Aorta (tissue), 5 donors: ENCODE results near the gene BDH1. TPM values are rescaled to one million over a fixed set of nuclear protein-coding genes. Genes with fewer than 3 reads are reported as not detected.
"Not testable (repeated sequence)": the region's sequence is repeated elsewhere in the genome, so short reads cannot be mapped to it uniquely, and the experiment has no call there.

Source experiments
- ATAC-seq: fragments of 200-7000 bp; cut with Tn5 transposase; one replicate; pipeline ENCODE4 v1.9.1; 2022; ENCODE audit warnings: moderate library complexity; ENCODE audit not compliant: low FRiP score
- DNase-seq, 2 donors: peaks; one replicate each; pipeline ENCODE4 v3.0.0-alpha.2; 2020
- H3K27ac ChIP-seq, 2 donors: one replicate each; pipeline ENCODE4 v1.5.1; 2013; ENCODE audit warnings: low read length in 2 of 2, mild to moderate bottlenecking in 2 of 2, moderate library complexity in 2 of 2, control low read depth in 1 of 2, inconsistent platforms in 1 of 2, low read depth in 1 of 2
- H3K27me3 ChIP-seq, 2 donors: one replicate each; pipeline ENCODE4 v1.6.1; 2013; ENCODE audit warnings: control low read depth in 1 of 2, low read length in 1 of 2, mild to moderate bottlenecking in 1 of 2, moderate library complexity in 1 of 2; ENCODE audit not compliant: insufficient read depth in 2 of 2, control insufficient read depth in 1 of 2
- H3K36me3 ChIP-seq, 2 donors: one replicate each; pipeline ENCODE4 v1.6.1; 2013; ENCODE audit warnings: control low read depth in 1 of 2, low read length in 1 of 2, mild to moderate bottlenecking in 1 of 2; ENCODE audit not compliant: insufficient read depth in 2 of 2, control insufficient read depth in 1 of 2
- H3K4me1 ChIP-seq, 2 donors: one replicate each; pipeline ENCODE4 v1.6.1; 2013; ENCODE audit warnings: low read length in 2 of 2, control low read depth in 1 of 2, mild to moderate bottlenecking in 1 of 2, moderate library complexity in 1 of 2; ENCODE audit not compliant: insufficient read depth in 2 of 2, control insufficient read depth in 1 of 2
- H3K4me3 ChIP-seq, 2 donors: one replicate each; pipeline ENCODE4 v1.5.1; 2013; ENCODE audit warnings: low read length in 2 of 2, control low read depth in 1 of 2, mild to moderate bottlenecking in 1 of 2
- H3K9me3 ChIP-seq: one replicate; pipeline ENCODE4 v1.6.1; 2013; ENCODE audit warnings: mild to moderate bottlenecking, low read length; ENCODE audit not compliant: control insufficient read depth
- WGBS, 2 donors: extraction: QIAGEN DNeasy Blood & Tissue Kit; methylation state at CpG; one replicate each; pipeline ENCODE4 v1.1.7; 2013; 5-methylcytosine and 5-hydroxymethylcytosine counted together
- intact Hi-C, 2 donors: fragments of 100-400 bp; cut with DNase I; formaldehyde crosslinking; loops; one replicate each; pipeline versions ENCODE4 v1.14.2 to v1.15.0; 2022
- polyA plus RNA-seq, 2 donors: library from polyadenylated mRNA; stranded (reverse); fragments of 200-250 nt; gene quantifications; one replicate each; pipeline ENCODE4 v1.2.3, GENCODE V29; 2013
- total RNA-seq, 2 donors: library from RNA; stranded (reverse); fragmentation: NEBNext Ultra II Directional; extraction: Animal tissue kit (Norgen Biotek cat#: 25700); gene quantifications; one replicate each; pipeline ENCODE4 v1.2.1, GENCODE V29; 2021
- donor health status: healthy with polysubstance abuse.
- donor health status: Bipolar disorder and iron deficiency.
- donor health status: DM: no; HTN: no; CAD: no.
- donor health status: DM: no; HTN: no; CAD: no.
- donor health status: DM: yes; HTN: yes; CAD: no.

The BDH1 gene
- total and polyA plus RNA-seq, 4 donors, result 3.5 to 17.8 (median 6.6) TPM

DNA sequence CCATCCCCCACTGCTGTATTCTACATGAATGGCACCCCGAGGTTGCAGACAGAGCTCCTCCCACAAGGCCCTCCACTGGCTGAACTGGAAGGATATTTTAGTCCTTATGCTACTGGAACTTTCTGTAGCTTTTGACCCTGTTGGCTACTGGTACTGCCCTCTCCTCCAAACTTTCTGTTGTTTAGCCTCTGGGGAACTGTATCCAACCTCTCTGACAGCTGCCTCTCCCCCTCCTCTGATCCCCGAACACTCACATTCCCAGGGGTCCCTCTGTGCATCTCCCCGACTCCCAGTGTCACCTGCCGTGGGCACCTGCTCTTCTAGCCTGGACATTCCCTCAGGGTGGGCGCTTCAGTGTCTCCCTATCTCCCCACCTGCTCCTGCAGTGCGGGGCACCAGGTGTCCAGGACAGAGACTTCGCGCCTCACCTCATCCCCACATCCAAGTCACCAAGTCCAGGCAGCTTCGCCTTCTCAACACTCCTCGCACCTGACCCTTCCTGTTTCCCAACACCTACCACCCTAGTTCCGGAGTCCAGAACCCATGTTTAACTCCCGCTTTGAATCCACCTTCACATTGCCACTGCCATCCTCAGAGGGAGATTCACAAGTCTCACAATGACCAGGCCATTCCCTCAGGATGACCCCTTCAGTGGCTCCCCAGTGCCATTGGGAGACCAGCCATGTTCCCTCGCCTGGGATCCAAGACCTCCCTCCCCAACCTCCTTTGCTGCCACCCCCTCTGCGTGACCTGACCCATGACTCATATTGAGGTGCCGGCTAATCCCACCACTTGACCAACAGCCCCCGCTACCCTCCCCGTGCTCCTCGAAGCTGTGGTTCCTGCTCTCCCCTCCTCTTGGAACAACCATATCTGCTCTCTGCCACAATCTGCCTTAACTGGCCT, 34.2 kb downstream of the BDH1 start:
- peak; percentile 13 for ATAC-seq
- intact Hi-C loops, result no loop called here
- no peak overlapping the region for H3K27ac ChIP-seq
- H3K4me1 ChIP-seq, result no peaks in the 10 kb centered on the region
- H3K9me3 ChIP-seq, result no peaks in the 10 kb centered on the region
- WGBS, 2 donors, result 94 to 95% methylated on average over 18 of the region's 18 CpGs
- H3K36me3 ChIP-seq, result no peaks in the 10 kb centered on the region
- peak in 1 of 2 donors; percentile 45 for DNase-seq
- H3K27me3 ChIP-seq, result no peaks in the 10 kb centered on the region
- H3K4me3 ChIP-seq, result no peak overlapping the region

DNA sequence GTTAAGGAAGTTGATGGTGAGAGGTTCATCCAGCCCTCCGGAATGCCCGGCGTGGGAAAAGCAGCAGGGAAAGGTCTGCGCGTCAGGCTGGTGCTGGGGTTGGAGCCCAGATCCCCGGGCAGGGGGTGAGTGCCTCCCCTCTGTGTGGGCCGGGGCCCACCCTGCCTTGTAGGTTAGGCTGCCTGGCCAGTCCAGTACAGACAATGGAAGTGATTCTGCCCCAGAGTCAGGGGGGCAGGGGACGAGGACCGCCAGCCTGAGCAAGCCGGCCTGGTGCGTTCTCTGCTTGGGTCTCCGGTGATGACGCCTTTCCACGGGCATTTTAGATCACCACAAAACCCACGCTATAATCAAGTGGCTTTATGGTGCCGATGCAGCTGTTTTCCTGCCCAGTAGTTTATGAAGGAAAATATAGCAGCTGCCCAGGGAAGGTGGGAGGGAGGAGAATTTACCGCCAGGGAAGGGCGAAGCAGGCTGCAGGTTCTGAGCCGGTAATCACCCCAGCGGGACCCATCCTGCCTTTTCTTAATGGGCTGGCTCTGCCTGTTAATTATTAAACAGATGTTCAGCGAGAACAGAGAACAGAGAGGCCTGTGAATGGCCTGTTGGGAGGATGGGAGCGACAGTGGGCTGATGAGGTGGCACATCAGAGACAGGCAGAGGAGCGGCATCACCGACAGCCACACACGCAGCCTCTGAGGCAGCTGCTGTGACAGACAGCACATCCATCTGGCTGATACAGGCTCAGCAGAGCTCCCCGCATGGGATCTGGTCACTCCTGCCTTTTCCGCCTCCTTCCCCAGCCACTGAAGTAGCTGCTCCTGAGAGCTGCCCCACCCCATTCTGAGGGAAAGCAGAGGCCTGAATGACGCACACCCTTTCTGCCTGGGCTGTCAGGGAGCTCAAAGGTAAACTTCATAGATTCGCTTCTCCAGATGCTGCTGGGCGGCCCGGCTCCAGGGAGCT, 35.2 kb downstream of the BDH1 start:
- ATAC-seq (no peak), DNase-seq (peak in 1 of 2 donors; percentile 70)
- Histone ChIP-seq H3K27ac (no peak overlapping the region), H3K4me1 (no peaks in the 10 kb centered on the region), H3K36me3 (no peaks in the 10 kb centered on the region), H3K9me3 (no peaks in the 10 kb centered on the region), H3K4me3 (no peak overlapping the region), H3K27me3 (no peaks in the 10 kb centered on the region)
- 93 to 95% methylated on average over 31 of the region's 31 CpGs for WGBS, 2 donors
- intact Hi-C loops, result no loop called here

DNA sequence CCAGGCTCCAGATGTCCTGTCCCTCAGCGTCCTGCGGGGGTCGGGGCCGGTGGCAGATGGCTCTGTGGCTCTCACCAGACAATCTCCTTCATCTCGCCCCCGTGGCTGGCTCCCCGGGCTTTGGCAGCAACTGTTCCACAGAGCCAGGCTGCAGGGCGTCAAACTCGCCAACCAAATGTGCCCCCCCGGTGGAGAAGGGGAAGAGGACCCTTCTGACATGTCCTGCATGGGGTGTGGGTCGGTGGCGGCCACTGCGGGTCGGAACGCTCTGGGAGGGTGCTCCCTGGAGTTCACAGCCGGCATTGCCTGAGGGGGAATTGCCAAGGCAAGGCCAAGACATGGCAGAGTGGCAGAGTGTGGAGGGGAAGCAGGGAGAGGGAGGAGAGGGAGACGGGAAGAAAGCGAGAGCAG, 36.0 kb downstream of the BDH1 start:
- Histone ChIP-seq H3K27me3 (no peaks in the 10 kb centered on the region), H3K36me3 (no peaks in the 10 kb centered on the region), H3K27ac (no peak overlapping the region), H3K9me3 (no peaks in the 10 kb centered on the region), H3K4me3 (no peak overlapping the region), H3K4me1 (no peaks in the 10 kb centered on the region)
- 89 to 93% methylated on average over 18 of the region's 18 CpGs for whole genome bisulfite sequencing, 2 donors
- DNase-seq, result peak; percentile 40 to 75
- intact Hi-C loops, result no loop called here
- no peak for ATAC-seq

DNA sequence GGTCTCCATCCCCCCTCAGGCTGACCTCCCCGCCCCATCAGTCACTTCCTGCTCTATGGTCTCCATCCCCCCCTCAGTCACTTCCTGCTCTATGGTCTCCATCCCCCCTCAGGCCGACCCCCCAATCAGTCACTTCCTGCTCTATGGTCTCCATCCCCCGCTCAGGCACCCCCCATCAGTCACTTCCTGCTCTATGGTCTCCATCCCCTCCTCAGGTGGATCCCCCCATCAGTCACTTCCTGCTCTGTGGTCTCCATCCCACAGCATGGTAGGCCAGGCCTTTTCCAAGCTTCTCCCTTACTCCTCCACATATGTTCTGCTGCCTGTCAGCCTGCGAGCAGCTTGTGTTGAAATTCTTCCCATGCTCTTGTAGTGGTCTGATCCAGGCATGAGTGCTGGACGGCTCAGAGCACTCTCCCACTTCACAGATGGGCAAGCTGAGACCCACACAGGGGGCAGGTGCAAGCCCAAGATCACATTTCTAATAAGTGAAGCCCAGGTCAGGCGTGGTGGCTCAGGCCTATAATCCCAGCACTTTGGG, 36.8 kb downstream of the BDH1 start:
- no peaks in the 10 kb centered on the region for H3K4me1 ChIP-seq
- no peak for ATAC-seq
- no peak overlapping the region for H3K27ac ChIP-seq
- H3K36me3 ChIP-seq, result no peaks in the 10 kb centered on the region
- H3K27me3 ChIP-seq, result no peaks in the 10 kb centered on the region
- H3K9me3 ChIP-seq, result no peaks in the 10 kb centered on the region
- intact Hi-C loops, result no loop called here
- WGBS, 2 donors, result 95 to 97% methylated on average over 6 of the region's 6 CpGs
- DNase-seq, result peak; percentile 5 to 49
- H3K4me3 ChIP-seq, result no peak overlapping the region

DNA sequence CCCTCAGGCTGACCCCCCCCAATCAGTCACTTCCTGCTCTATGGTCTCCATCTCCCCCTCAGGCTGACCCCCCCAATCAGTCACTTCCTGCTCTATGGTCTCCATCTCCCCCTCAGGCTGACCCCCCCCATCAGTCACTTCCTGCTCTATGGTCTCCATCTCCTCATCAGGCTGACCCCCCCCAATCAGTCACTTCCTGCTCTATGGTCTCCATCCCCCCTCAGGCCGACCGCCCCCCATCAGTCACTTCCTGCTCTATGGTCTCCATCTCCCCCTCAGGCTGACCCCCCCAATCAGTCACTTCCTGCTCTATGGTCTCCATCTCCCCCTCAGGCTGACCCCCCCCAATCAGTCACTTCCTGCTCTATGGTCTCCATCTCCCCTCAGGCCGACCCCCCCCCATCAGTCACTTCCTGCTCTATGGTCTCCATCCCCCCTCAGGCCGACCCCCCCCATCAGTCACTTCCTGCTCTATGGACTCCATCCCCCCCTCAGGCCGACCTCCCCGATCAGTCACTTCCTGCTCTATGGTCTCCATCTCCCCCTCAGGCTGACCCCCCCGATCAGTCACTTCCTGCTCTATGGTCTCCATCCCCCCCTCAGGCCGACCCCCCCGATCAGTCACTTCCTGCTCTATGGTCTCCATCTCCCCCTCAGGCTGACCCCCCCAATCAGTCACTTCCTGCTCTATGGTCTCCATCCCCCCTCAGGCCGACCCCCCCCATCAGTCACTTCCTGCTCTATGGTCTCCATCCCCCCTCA, 37.7 kb downstream of the BDH1 start:
- H3K27me3 ChIP-seq, H3K4me3 ChIP-seq, intact Hi-C loops, H3K4me1 ChIP-seq, H3K27ac ChIP-seq, H3K36me3 ChIP-seq, DNase-seq, H3K9me3 ChIP-seq, ATAC-seq: not testable (repeated sequence)
- WGBS, 2 donors, result 85 to 91% methylated on average over 8 to 10 of the region's 10 CpGs

DNA sequence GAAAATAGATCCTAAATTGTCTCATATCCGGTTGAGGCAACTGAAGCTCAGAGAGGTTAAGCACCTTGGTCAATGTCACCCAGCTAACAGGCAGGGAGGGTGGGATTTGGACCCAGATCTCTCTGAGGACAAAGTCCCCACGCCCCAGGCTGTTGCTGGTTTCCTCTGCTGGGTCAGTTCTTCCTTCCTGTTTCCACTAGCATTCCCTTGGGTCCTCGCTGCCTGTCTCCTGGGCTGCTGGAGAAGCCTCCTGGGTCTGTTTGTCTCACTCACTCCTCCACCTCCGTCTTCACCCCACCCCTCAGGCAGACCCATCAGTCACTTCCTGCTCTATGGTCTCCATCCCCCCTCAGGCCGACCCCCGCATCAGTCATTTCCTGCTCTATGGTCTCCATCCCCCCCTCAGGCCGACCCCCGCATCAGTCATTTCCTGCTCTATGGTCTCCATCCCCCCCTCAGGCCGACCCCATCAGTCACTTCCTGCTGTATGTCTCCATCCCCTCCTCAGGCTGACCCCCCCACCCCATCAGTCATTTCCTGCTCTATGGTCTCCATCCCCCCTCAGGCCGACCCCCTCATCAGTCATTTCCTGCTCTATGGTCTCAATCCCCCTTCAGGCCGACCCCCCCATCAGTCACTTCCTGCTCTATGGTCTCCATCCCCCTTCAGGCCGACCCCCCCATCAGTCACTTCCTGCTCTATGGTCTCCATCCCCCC, 38.7 kb downstream of the BDH1 start:
- H3K27me3 ChIP-seq, H3K4me1 ChIP-seq, DNase-seq, H3K9me3 ChIP-seq, H3K36me3 ChIP-seq, intact Hi-C loops, H3K27ac ChIP-seq, H3K4me3 ChIP-seq, ATAC-seq: not testable (repeated sequence)
- 60% methylated on average over 11 to 12 of the region's 12 CpGs for WGBS, 2 donors

DNA sequence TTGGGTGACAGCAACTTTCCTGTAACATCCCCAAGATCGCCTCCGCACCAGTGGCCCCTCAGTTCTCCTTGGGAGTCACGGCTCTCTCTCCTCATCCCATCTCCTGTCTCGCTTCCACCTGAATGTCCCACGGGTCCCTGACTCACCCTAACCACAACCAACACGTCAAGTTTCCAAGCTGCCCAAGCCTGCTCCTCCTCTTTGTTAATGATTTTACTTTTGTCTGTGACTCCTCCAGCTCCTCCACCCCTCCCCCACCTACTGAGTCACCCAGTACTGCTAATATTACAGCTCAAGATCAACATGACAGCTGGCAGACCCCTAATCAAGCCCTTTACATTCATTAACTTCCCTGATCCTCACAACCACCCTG, 39.3 kb downstream of the BDH1 start:
- Histone ChIP-seq H3K36me3 (no peaks in the 10 kb centered on the region), H3K4me1 (no peaks in the 10 kb centered on the region), H3K4me3 (no peak overlapping the region), H3K27ac (no peak overlapping the region), H3K9me3 (no peaks in the 10 kb centered on the region), H3K27me3 (no peaks in the 10 kb centered on the region)
- 80 to 89% methylated on average over 6 of the region's 6 CpGs for WGBS, 2 donors
- intact Hi-C loops, result no loop called here
- ATAC-seq (no peak), DNase-seq (no peak)
